GM18526 (cell line): ENCODE data around the gene CEP72.

Experiments
- POLR2A ChIP-seq: IDR thresholded peaks from 3 replicates; pipeline ENCODE4 v1.6.1; 2011; ENCODE audit not compliant: insufficient read length; ENCODE audit errors: extremely low read depth

The CEP72 gene

DNA sequence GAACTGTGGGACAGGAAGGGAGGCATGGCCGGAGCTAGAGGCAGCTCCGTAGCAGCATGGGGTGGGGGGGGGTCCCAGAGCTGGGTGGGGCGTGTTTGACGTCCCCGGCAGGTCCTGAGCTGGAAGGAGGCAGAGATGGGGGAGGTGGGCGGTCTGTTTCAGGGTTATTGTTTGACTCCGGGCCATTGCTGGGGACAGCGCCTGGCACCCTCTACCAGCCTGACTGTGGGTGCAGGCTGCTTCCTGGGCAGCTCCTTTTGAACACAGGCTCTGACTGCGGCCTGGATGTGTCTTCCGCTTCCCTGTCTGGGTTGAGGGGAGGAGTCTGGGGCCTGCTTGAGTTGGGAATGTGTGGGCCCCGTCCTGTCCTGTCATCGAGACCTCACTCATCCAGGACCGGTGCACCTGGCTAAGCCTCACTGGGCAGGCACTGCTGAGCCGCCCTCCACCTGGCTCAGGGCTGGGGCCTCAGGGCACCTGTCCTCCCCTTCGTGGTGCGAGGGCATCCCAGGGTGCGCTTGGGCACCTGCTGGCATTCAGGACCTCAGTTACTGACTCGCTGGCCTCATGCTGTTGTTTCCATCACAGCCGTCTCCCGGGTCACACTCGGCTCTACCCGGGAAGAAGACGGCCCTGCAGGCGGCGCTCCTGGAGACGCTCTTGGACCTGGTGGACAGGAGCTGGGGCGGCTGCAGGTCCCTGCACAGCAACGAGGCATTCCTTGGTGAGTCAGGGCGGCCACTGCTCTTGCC, 26.5 kb downstream of the CEP72 start:
- no peak for TF ChIP-seq POLR2A

DNA sequence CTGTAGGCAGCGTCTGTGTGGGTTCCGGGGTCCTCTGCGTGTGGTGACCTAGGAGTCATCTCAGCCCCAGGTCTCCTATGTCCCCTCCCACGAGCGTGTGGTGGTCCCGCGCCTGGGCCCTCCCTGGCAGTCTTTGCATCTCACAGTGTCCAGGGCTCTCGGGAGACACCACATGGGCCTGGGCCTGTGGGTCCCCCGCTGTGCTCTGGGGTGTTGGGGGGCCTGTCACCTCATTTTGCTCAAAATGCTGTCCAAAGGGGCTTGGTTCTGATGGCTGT, 27.1 kb downstream of the CEP72 start:
- TF ChIP-seq POLR2A = no peak

DNA sequence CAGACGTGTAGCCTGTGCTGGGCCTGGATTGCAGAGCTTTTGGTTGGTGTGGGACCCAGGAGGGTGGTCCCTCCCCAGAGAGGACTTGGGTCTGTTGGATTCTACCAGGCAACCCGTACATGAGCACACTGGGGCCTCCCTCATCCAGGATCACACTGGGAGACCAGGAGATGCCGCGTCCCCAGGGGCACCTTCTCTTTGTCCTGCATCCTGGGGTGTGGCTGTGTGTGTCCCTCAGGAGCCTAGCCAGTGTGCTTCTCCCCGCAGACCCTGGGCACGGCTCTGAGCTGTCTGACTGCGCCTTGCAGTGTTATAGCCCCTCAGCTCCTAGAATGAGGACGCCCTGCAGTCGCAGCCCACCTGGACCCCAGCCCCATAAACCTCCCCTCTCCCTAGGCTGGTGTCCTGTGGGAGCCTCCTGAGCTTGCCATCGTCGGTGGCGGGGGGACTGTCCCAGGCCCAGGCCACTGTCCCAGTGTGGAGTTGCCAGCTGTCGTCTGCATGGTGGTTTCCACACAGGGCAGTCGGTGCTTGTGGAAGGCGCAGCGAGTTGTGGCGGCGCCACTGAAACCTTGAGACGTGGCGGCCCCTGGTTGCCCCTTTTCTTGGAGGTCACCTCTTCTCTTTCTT, 27.6 kb downstream of the CEP72 start:
- TF ChIP-seq POLR2A = no peak

DNA sequence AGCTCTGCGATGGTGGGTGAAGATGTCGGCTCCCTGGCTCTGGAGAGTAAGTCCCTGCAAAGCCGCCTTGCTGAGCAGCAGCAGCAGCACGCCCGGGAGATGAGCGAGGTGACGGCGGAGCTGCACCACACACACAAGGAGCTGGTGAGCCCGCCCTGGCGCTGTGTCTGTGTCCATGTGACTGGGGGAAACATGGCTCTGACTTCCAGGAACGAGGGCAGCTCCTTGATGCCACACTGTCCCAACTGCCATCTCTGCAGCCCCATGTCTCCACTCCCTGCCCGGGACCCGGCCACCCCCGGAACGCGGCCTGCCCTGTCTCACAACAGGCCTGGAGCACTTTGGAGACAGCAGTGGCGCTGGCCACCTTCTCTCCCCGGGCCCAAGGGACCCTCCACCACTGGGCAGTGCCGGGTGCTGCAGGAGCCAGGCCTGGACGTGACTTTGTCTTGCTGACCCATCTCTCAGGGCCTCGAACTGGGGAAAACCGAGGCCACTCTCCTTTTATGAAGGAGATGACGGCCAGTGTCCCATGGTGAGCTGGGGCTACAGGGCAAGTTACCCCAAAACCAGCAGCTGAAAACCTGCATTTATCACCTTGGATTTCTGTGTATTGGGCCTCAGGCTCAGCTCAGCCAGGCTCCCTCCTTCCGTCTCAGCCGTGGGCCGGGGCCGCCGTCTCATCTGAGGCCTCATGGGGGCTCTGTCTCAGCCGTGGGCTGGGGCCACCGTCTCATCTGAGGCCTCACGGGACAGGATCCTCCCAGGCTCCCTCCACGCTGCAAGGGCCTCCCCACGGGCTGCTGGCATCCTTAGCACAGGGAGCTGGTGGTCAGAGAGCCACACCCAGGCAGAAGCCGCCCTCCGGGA, 28.6 kb downstream of the CEP72 start:
- TF ChIP-seq POLR2A = no peak

DNA sequence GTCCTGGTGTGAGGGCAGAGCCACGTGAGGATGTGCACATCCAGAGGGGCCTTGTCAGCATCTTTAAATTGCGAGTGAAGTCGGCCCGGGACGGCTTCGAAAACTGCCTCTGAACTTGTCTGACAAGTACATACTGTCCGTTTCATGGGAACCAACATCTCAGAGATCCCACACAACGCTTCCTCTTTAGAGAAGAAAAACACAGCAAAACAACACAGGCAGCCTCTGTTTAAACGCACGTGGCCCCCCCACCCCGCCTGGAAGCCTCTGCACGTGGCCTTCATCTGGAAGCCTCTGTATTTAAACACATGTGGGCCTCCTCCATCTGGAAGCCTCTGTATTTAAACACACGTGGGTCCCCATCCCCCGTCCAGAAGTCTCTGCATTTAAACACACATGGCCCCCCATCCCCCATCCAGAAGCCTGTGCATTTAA, 29.2 kb downstream of the CEP72 start:
- no peak for TF ChIP-seq POLR2A

DNA sequence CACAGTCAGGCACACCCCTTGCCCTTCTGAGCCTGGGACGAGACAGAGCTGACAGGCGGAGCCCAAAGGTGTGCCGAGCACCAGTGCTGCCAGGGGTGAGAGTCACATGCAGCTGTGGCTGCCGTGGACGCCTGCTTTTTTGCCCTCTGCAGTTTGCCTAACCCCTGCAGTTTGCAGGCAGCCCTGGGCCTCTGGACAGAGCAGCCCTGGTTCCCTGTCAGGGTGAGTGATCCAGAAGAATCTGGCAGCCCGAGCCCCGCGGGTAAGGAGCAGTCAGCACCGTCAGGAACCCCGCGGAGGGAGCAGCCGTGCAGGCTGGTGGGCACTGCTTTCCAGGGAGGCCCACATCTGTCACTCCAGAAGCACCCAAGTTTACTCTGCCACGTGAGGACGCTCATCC, 30.3 kb downstream of the CEP72 start:
- no peak for TF ChIP-seq POLR2A

DNA sequence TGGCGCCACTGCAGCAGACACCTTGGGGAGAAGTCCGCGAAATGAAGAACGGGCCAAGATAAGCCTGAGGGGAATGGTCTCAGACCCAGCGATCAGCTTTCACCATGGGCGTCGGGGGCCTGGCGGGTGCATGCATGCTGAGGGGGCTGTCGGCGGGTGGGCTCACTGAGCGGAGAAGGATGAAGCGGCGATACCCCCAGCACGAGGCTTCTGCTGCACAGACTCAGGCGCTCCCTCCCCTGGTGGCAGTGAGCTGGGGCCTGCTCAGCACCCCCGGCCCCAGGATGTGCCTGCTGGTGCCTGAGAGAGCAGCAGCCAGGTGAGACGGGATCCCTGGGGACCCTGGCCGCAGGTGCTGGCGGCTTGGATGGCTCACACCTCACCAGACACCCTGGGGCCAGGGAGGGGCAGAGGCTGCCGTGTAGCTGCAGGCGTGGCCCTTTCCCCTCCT, 31.2 kb downstream of the CEP72 start:
- TF ChIP-seq POLR2A = no peak

DNA sequence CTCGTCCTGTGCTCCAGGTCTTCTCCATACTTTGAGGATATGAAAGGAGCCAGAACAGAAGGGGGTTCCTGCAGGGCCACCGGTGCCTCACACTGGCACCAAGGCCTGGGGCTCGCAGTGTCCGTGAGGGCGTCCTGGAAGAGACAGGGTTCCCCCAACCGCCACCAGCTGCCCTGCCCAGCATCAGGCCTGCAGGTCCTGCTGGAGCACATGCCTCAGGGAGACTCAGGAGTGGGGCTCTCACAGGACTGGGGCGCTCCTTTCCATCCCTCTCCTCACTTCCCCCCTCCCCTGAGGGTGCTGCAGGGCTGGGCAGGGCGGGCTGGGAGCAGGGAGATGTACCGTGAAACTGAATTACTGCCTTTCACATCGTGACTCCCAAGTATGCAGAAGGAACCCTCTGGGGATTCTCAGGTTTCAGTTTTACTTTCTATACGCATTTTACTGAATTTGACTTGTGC, 31.7 kb downstream of the CEP72 start:
- no peak for TF ChIP-seq POLR2A

DNA sequence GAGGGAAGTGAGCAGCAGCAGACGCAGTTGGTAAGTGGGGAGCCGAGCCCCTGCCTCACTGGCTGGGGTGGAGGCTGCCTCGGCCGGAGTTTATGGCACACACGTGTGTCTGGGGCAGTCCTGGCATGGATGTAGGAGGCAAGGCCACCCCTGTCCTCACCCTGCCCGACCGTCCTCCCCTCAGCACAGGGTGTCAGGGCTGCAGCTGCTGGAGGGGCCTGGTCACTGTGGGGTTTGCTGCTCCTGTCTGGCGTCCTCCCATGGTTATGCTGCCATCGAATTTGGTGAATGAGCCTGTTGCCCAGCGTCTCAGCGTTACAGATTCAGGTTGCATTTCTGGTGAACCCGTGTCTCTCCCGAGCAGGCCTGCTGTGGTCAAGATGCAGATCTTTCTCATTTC, 32.4 kb downstream of the CEP72 start:
- TF ChIP-seq POLR2A = no peak

DNA sequence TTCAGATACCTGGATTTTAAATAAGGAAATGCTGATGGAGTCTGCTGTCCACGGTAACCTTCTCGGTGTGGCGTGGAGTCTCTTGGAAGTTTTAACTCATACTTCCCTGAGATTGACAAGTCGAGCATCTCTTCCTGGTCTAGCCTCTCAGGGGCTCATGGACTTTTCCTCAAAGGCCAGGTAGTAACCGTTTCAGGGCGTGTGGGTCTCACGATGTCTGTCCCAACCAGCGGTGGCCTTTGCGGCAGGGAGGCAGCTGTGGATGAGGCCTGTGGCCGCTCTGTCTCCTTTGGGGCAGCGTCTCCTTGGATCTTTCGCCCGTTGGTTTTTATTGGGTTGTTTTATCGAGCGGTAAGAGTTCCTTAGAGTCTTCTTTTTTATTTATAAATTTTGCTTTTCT, 32.8 kb downstream of the CEP72 start:
- TF ChIP-seq POLR2A = no peak

DNA sequence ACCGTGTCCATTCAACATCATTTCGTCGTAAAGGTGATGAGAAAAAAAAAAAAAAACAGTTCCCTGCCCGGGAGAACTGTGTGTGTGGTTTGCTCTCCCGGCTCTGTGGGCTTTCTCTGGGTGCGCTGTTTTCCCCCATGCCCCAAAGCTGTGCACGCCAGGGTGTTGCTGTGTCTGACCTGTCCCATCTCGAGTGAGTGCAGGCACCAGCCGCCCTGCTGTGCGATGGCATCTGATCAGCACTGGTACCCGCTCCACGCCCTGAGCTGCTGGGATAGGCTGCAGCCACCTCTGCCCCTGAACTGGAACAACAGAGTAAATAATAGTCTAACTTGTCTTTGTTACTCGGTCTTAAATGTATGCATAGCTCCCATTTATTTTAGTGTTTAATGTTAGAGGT, 33.3 kb downstream of the CEP72 start:
- TF ChIP-seq POLR2A = no peak

DNA sequence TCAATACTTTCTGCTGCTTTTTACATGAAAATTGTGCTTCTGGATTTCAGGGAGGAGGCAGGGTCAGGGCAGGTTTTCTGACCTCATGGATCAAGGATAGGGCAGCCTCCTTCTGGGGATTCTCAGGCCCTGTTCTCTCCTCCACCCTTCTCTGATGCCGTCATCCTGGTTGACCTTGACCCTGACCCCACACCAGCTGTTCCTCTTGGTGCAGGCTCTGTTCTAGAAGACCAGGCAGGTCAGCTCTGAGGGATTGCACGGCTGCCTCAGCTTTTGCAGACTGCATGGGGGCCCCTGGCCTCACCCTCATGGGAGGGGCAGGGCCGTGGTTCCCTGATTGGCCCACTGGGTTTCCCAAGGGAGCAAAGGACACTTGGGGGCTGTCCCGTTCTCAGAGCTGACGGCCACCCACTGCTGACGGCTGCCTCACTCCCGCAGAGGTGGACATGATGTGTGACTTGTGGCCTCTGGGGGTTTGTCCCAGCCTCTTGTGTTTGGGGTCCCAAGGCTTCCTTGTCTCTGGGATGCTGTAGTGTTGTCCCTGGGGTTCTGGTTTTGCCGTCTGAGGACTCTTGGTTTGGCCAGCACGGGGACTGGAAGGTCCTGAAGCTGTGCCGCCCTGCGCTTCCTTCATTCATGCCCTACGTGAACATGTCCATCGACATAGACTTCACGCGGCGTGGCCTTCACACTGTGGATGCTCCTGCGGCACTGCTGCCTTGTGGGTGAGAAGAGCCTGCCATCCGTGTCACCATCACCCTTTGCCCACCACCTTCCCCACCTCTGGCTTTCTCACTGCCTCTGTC, 34.5 kb downstream of the CEP72 start:
- no peak for TF ChIP-seq POLR2A

DNA sequence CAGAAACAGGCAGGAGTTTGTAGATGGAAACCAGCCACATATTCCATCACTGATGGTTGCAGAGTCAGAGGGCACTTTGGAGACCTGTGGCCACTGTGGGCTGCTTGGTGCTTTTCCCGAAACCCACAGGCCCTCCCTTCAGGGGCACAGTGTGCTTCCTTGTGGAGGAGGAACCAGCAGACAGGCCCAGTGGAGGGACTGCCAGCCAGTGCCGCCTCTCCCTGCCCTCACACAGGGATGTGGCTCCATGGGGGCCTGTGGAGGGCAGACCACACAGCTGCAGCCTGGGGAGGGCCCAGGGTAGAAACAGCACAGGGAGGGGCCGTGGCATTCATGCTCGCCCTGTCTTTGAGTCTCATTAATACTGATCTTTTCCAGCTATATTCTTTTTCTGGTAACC, 35.2 kb downstream of the CEP72 start:
- TF ChIP-seq POLR2A = no peak

DNA sequence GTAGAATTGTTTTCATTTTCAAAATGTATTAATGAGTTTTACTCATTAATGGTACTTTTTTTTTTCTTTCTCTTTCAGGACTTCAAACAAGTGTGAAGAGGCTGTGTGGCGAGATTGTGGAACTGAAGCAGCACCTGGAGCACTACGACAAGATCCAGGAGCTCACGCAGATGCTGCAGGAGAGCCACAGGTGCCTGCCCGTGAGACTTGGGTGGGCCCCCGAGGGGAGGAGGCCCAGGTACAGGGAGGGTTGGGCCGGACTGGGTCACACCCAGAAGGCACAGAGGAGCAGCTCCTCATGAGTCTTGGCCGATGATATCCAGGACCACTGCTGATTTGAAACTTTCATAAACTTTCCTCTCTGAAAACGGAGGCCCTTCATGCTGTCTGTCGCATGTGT, 35.6 kb downstream of the CEP72 start:
- no peak for TF ChIP-seq POLR2A
